Kidney (tissue), 14 donors: Measurements from ENCODE around the gene SLC25A21. TPM values are rescaled to one million over a fixed set of nuclear protein-coding genes. Genes with fewer than 3 reads are reported as not detected.

ENCODE experiments used
- DNase-seq, 5 donors: peaks; one replicate each; pipeline ENCODE4 v3.0.0-alpha.2; 2013 to 2020
- FAIRE-seq: peaks from 2 replicates; lab custom pipeline; 2012; peaks lifted over from hg19 to GRCh38; lab: Jason Lieb, UNC
- H3K27ac ChIP-seq, 2 donors: one replicate each; pipeline ENCODE4 v1.7.0; 2013; ENCODE audit warnings: low read depth in 2 of 2, low read length in 2 of 2, inconsistent platforms in 1 of 2
- H3K27me3 ChIP-seq: one replicate; pipeline ENCODE4 v1.7.1; 2013; ENCODE audit warnings: low read length, inconsistent platforms; ENCODE audit not compliant: control insufficient read depth, insufficient read depth
- H3K36me3 ChIP-seq, 3 donors: one replicate each; pipeline versions ENCODE4 v1.7.0 to v1.7.1; 2013; ENCODE audit warnings: low read length in 3 of 3, control low read depth in 1 of 3, inconsistent platforms in 1 of 3; ENCODE audit not compliant: insufficient read depth in 3 of 3, control insufficient read depth in 2 of 3
- H3K4me1 ChIP-seq, 3 donors: one replicate each; pipeline versions ENCODE4 v1.7.0 to v1.7.1; 2013; ENCODE audit warnings: low read length in 3 of 3, inconsistent platforms in 1 of 3, low read depth in 1 of 3; ENCODE audit not compliant: control insufficient read depth in 2 of 3, insufficient read depth in 2 of 3
- H3K4me3 ChIP-seq, 3 donors: one replicate each; pipeline versions ENCODE4 v1.7.0 to v1.8.1; 2013; ENCODE audit warnings: low read length in 3 of 3, control low read depth in 1 of 3, inconsistent platforms in 1 of 3
- H3K9ac ChIP-seq, 3 donors: one replicate each; pipeline versions ENCODE4 v1.7.0 to v1.7.1; 2013; ENCODE audit warnings: low read length in 3 of 3, control low read depth in 1 of 3, inconsistent platforms in 1 of 3
- H3K9me3 ChIP-seq, 3 donors: one replicate each; pipeline versions ENCODE4 v1.7.0 to v1.7.1; 2013; ENCODE audit warnings: low read length in 3 of 3, control low read depth in 1 of 3, inconsistent platforms in 1 of 3; ENCODE audit not compliant: control insufficient read depth in 2 of 3, insufficient read depth in 1 of 3
- intact Hi-C: fragments of 100-400 bp; cut with DNase I; formaldehyde crosslinking; loops from one replicate; pipeline ENCODE4 v1.11.1; 2022
- polyA plus RNA-seq: library from polyadenylated mRNA; stranded (reverse); fragments of 350-450 nt; fragmentation: Illumina TruSeq; extraction: RNeasy Lipid Tissue Mini Kit (QIAGEN cat#74804); gene quantifications from one replicate; pipeline ENCODE4 v1.2.3, GENCODE V29; 2014; ENCODE audit warnings: low read depth, low replicate concordance; ENCODE audit not compliant: insufficient read depth
- total RNA-seq: library from RNA; stranded (reverse); fragmentation: NEBNext Ultra II Directional; extraction: Animal tissue kit (Norgen Biotek cat#: 25700); gene quantifications from one replicate; pipeline ENCODE4 v1.2.1, GENCODE V29; 2021
- TF ChIP-seq, protein P1 (sequence below): IDR thresholded peaks from 3 replicates; pipeline ENCODE4 v1.5.1; 2012; ENCODE audit warnings: mild to moderate bottlenecking, moderate library complexity, borderline replicate concordance; ENCODE audit not compliant: insufficient read depth; ENCODE audit errors: extremely low read depth
- donor health status: control.
- donor health status: control.
- donor health status: control.
- donor health status: control.
- donor health status: control.
- donor health status: DM: yes; HTN: yes; CAD: no.
- donor health status: Normal renal cell carcinoma (clear cell type).

Gene SLC25A21
- total and polyA plus RNA-seq, 2 donors from 2014 or later, result 1.3 to 1.4 TPM

DNA sequence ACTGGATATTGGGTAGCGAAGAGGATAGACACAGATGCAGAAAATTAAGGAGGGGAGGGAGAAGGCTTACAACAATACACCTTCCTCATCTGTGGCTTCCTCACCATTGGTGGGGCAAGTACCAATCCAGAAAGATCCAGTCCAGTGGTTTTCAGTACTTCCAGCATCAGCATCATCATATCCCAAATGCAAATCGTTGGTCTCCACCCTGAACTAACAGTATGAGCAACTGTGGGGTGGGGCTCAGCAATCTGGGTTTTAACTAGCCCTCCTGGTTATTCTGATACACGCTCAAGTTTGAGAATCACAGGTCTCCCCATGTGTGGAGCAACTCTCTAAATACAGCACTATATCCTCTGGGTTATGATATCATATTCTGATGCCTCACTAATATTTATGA lies 317.0 kb downstream of the SLC25A21 start:
- DNase-seq, result no peak
- no peak for FAIRE-seq
- Histone ChIP-seq H3K27me3 (no peaks in the 10 kb centered on the region), H3K36me3 (no peaks in the 10 kb centered on the region), H3K4me1 (no peaks in the 10 kb centered on the region), H3K4me3 (no peak overlapping the region), H3K9ac (no peak overlapping the region), H3K9me3 (no peaks in the 10 kb centered on the region), H3K27ac (no peak overlapping the region)
- intact Hi-C loops, result no loop called here
- TF ChIP-seq, protein P1, sequence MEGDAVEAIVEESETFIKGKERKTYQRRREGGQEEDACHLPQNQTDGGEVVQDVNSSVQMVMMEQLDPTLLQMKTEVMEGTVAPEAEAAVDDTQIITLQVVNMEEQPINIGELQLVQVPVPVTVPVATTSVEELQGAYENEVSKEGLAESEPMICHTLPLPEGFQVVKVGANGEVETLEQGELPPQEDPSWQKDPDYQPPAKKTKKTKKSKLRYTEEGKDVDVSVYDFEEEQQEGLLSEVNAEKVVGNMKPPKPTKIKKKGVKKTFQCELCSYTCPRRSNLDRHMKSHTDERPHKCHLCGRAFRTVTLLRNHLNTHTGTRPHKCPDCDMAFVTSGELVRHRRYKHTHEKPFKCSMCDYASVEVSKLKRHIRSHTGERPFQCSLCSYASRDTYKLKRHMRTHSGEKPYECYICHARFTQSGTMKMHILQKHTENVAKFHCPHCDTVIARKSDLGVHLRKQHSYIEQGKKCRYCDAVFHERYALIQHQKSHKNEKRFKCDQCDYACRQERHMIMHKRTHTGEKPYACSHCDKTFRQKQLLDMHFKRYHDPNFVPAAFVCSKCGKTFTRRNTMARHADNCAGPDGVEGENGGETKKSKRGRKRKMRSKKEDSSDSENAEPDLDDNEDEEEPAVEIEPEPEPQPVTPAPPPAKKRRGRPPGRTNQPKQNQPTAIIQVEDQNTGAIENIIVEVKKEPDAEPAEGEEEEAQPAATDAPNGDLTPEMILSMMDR, result no peak

DNA sequence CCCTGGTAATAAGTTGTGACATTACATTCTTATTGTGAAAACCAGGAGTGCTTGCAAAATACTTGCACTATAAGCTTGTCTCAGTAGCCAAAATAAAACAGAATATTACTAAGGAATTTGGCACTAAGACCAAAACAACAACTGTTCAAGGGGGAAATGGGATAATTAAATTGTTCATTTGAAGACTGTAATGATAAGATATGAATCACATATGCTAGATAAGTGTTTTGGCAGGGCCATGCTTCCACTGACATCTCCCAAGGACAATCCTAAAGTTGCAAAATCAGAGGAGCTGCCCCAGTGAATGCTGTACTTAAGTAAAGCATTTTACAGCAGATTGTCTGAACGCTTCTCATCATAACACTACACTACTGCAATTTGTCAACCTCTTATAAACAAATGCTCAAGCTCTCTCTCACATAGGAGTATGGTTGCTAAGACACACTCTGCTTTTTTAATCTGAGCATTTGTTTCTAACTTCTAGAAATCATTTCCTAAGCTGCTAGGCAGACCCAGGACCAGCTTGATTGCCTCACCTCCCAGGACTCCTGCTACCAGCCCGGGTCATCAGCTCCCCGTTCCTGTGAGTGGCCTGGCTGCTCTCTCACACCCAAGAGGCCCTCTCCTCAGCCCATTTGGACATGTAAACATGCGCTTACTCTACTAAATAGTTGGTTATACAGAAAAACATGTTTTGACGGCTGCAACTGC lies 319.3 kb downstream of the SLC25A21 start:
- H3K4me1 ChIP-seq, result no peaks in the 10 kb centered on the region
- H3K9me3 ChIP-seq, result no peaks in the 10 kb centered on the region
- DNase-seq, result peak in 2 of 5 donors; percentile 19 to 28
- intact Hi-C loops, result no loop called here
- no peak overlapping the region for H3K4me3 ChIP-seq
- no peaks in the 10 kb centered on the region for H3K27me3 ChIP-seq
- FAIRE-seq, result no peak
- no peak overlapping the region for H3K27ac ChIP-seq
- no peaks in the 10 kb centered on the region for H3K36me3 ChIP-seq
- TF ChIP-seq, protein P1, result no peak
- H3K9ac ChIP-seq, result no peak overlapping the region

DNA sequence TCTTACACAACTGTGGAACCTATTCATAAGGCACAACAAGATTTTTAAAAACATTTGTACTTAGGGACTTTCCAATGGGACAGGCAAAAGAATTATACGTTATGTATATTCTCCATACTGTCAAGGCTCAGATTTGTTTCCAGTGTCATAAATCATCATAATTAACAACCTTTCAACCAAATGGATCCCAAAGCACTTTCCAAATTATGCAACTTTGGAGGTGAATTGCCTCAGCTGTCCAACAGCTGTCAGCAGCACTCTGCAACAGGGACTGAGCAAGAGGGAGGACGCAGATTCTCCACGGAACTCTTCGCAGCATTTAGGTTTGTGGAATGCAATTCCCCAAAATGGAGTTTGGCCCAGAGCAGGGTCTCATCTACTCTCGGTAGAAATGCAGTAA lies 324.2 kb downstream of the SLC25A21 start:
- H3K36me3 ChIP-seq, result no peaks in the 10 kb centered on the region
- no peak overlapping the region for H3K27ac ChIP-seq
- no peak for FAIRE-seq
- H3K9ac ChIP-seq, result no peak overlapping the region
- H3K9me3 ChIP-seq, result no peaks in the 10 kb centered on the region
- no peak for DNase-seq
- H3K4me1 ChIP-seq, result no peaks in the 10 kb centered on the region
- H3K27me3 ChIP-seq, result no peaks in the 10 kb centered on the region
- intact Hi-C loops, result no loop called here
- TF ChIP-seq, protein P1, result no peak
- no peak overlapping the region for H3K4me3 ChIP-seq
